HEK293 (cell line): ENCODE data around the gene TUBB3.
"Not testable (repeated sequence)": the region's sequence is repeated elsewhere in the genome, so short reads cannot be mapped to it uniquely, and the experiment has no call there.

Experiments
- BCL11A ChIP-seq: fragments of 450-650 bp; formaldehyde crosslinking; IDR thresholded peaks from 2 replicates; pipeline ENCODE4 v1.5.1; 2016; ENCODE audit warnings: low read depth, missing biosample characterization, missing genetic modification characterization
- PRDM4 ChIP-seq: fragments of 450-650 bp; formaldehyde crosslinking; IDR thresholded peaks from 2 replicates; pipeline ENCODE4 v1.5.1; 2017; ENCODE audit warnings: missing biosample characterization, missing genetic modification characterization
- TCF7L2 ChIP-seq: IDR thresholded peaks from 2 replicates; pipeline ENCODE4 v1.6.1; 2011; ENCODE audit warnings: low read depth, mild to moderate bottlenecking, inconsistent platforms, low read length, moderate library complexity, borderline replicate concordance
- YY1 ChIP-seq: fragments of 450-650 bp; formaldehyde crosslinking; IDR thresholded peaks from 2 replicates; pipeline ENCODE4 v1.5.1; 2018; ENCODE audit warnings: missing biosample characterization, missing genetic modification characterization
- ZNF184 ChIP-seq: fragments of 450-650 bp; IDR thresholded peaks from 2 replicates; pipeline ENCODE4 v1.5.1; 2018; ENCODE audit warnings: missing biosample characterization, mild to moderate bottlenecking, missing genetic modification characterization
- ZNF239 ChIP-seq: fragments of 450-650 bp; formaldehyde crosslinking; IDR thresholded peaks from 2 replicates; pipeline ENCODE4 v1.5.1; 2016; ENCODE audit warnings: missing biosample characterization, missing genetic modification characterization
- ZNF596 ChIP-seq: fragments of 450-650 bp; IDR thresholded peaks from 2 replicates; pipeline ENCODE4 v1.5.0; 2018; ENCODE audit warnings: missing biosample characterization, mild to moderate bottlenecking, missing genetic modification characterization, moderate library complexity
- ZNF792 ChIP-seq: fragments of 450-650 bp; formaldehyde crosslinking; IDR thresholded peaks from 2 replicates; pipeline ENCODE4 v1.5.1; 2016; ENCODE audit warnings: missing biosample characterization, missing genetic modification characterization
- ZSCAN30 ChIP-seq: fragments of 450-650 bp; IDR thresholded peaks from 2 replicates; pipeline ENCODE4 v1.5.1; 2018; ENCODE audit warnings: missing biosample characterization, mild to moderate bottlenecking, missing genetic modification characterization, moderate library complexity
- TF ChIP-seq, protein P1 (sequence below): fragments of 450-650 bp; formaldehyde crosslinking; IDR thresholded peaks from 2 replicates; pipeline ENCODE4 v1.5.1; 2016; ENCODE audit warnings: missing biosample characterization, missing genetic modification characterization

DNA sequence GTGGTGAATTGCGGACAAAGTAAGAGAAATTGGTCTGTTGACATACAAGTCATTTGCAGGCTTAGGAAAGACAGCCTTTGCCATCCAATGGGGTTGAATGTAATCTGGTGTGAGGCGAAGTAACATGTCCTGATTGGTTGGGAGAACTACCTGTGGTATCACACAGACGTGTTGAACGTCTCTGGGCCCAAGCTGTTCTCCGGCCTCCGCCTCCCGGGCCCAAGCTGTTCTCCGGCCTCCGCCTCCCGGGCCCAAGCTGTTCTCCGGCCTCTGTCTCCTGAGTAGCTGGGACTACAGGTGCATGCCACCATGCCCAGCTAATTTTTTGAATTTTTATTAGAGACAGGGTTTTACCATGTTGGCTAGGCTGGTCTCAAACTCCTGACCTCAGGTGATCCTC lies 44.9 kb downstream of the TUBB3 start:
- not testable (repeated sequence) for TF ChIP-seq YY1 (tag by site-specific recombination); ZNF596; TCF7L2; ZNF792 (tag by site-specific recombination); PRDM4 (tag by site-specific recombination); ZSCAN30; BCL11A (tag by site-specific recombination); ZNF184; ZNF239
- TF ChIP-seq, protein P1, sequence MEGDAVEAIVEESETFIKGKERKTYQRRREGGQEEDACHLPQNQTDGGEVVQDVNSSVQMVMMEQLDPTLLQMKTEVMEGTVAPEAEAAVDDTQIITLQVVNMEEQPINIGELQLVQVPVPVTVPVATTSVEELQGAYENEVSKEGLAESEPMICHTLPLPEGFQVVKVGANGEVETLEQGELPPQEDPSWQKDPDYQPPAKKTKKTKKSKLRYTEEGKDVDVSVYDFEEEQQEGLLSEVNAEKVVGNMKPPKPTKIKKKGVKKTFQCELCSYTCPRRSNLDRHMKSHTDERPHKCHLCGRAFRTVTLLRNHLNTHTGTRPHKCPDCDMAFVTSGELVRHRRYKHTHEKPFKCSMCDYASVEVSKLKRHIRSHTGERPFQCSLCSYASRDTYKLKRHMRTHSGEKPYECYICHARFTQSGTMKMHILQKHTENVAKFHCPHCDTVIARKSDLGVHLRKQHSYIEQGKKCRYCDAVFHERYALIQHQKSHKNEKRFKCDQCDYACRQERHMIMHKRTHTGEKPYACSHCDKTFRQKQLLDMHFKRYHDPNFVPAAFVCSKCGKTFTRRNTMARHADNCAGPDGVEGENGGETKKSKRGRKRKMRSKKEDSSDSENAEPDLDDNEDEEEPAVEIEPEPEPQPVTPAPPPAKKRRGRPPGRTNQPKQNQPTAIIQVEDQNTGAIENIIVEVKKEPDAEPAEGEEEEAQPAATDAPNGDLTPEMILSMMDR (tag by site-specific recombination) = not testable (repeated sequence)
